Prostate gland (tissue), 2 donors: ENCODE results near the gene ZNF814.

Experiments used
- CTCF ChIP-seq, 4 experiments: fragments of 200-600 bp in 2 of 4; fragments of 450-650 bp in 2 of 4; sonication (generic) in 2 of 4; IDR thresholded peaks; 1 replicate in 3 of 4; 2 replicates in 1 of 4; pipeline ENCODE4 v1.5.1; 2016 to 2019; ENCODE audit warnings: antibody characterized with exemption in 4 of 4, mild to moderate bottlenecking in 2 of 4, moderate library complexity in 2 of 4
- POLR2AphosphoS5 ChIP-seq: sonication (generic); formaldehyde crosslinking; IDR thresholded peaks from one replicate; pipeline ENCODE4 v1.6.1; 2017; ENCODE audit warnings: antibody characterized with exemption

GRCh38 chr19:57829316-57829715, 59.5 kb downstream of the ZNF814 start:
- TF ChIP-seq CTCF (IDR thresholded peaks at IDR 0.05) (no peak), POLR2AphosphoS5 (no peak)
